HepG2 (cell line): ENCODE measurements around the gene HOXA5. TPM values are rescaled to one million over a fixed set of nuclear protein-coding genes. Genes with fewer than 3 reads are reported as not detected.

Experiments used
- CBFB ChIP-seq: sonication (generic); formaldehyde crosslinking; IDR thresholded peaks from 2 replicates; pipeline ENCODE4 v1.4.0; 2020; ENCODE audit warnings: missing genetic modification reagents
- CREM ChIP-seq, 2 experiments: sonication (generic) in 1 of 2; formaldehyde crosslinking in 1 of 2; IDR thresholded peaks; 2 replicates each; pipeline versions ENCODE4 v1.4.0 to v1.6.1; 2016 to 2020; ENCODE audit warnings: antibody characterized with exemption in 1 of 2, mild to moderate bottlenecking in 1 of 2, missing genetic modification reagents in 1 of 2
- EED ChIP-seq: sonication (generic); formaldehyde crosslinking; IDR thresholded peaks from 2 replicates; pipeline ENCODE4 v1.5.0; 2020; ENCODE audit warnings: mild to moderate bottlenecking, missing genetic modification reagents
- GABPA ChIP-seq, 2 experiments: IDR thresholded peaks; 2 replicates each; pipeline ENCODE4 v1.6.1; 2011 to 2016; ENCODE audit warnings: low read depth in 2 of 2, low read length in 1 of 2, missing biosample characterization in 1 of 2, missing genetic modification characterization in 1 of 2
- HHEX ChIP-seq: IDR thresholded peaks from 2 replicates; pipeline ENCODE4 v1.6.1; 2016; ENCODE audit warnings: control low read depth
- IRX3 ChIP-seq: sonication (generic); formaldehyde crosslinking; IDR thresholded peaks from 2 replicates; pipeline ENCODE4 v1.8.1; 2023; ENCODE audit warnings: mild to moderate bottlenecking, low read depth, missing genetic modification reagents, borderline replicate concordance
- MIER2 ChIP-seq: IDR thresholded peaks from 2 replicates; pipeline ENCODE4 v1.6.1; 2016; ENCODE audit warnings: missing biosample characterization, missing genetic modification reagents
- NFYB ChIP-seq: sonication (generic); formaldehyde crosslinking; IDR thresholded peaks from 2 replicates; pipeline ENCODE4 v1.4.0; 2020; ENCODE audit warnings: missing genetic modification reagents
- PTBP1 ChIP-seq: fragments of 200-400 bp; formaldehyde crosslinking; IDR thresholded peaks from 2 replicates; pipeline ENCODE4 v1.6.1; 2018; ENCODE audit warnings: low read length, low read depth; ENCODE audit not compliant: poor library complexity, severe bottlenecking
- RBM22 ChIP-seq: fragments of 200-400 bp; formaldehyde crosslinking; optimal IDR thresholded peaks from 2 replicates; pipeline ENCODE3; 2017; ENCODE audit warnings: mild to moderate bottlenecking, low read length, moderate library complexity
- RFX3 ChIP-seq: IDR thresholded peaks from 2 replicates; pipeline ENCODE4 v1.6.1; 2016; ENCODE audit warnings: missing biosample characterization, missing genetic modification reagents
- RFXANK ChIP-seq: IDR thresholded peaks from 2 replicates; pipeline ENCODE4 v1.6.1; 2016
- RNF2 ChIP-seq: fragments of 450-650 bp; conservative IDR thresholded peaks from 2 replicates; pipeline ENCODE4 v1.6.1; 2016; ENCODE audit warnings: low read depth
- RXRB ChIP-seq: IDR thresholded peaks from 2 replicates; pipeline ENCODE4 v1.6.1; 2016; ENCODE audit warnings: borderline replicate concordance, missing genetic modification reagents, missing compliant biosample characterization
- SP4 ChIP-seq: sonication (generic); formaldehyde crosslinking; IDR thresholded peaks from 2 replicates; pipeline ENCODE4 v1.8.1; 2023; ENCODE audit warnings: mild to moderate bottlenecking, missing genetic modification reagents
- SRF ChIP-seq: IDR thresholded peaks from 2 replicates; pipeline ENCODE4 v1.6.1; 2011; ENCODE audit warnings: mild to moderate bottlenecking, low read depth, low read length, moderate library complexity
- SRY ChIP-seq: sonication (generic); formaldehyde crosslinking; IDR thresholded peaks from 2 replicates; pipeline ENCODE4 v1.8.0; 2022; ENCODE audit warnings: mild to moderate bottlenecking, missing genetic modification reagents
- TAF1 ChIP-seq: sonication (generic); formaldehyde crosslinking; IDR thresholded peaks from 2 replicates; pipeline ENCODE4 v1.4.0; 2020; ENCODE audit warnings: missing genetic modification reagents
- TCF7L2 ChIP-seq: IDR thresholded peaks from 2 replicates; pipeline ENCODE4 v1.6.1; 2011; ENCODE audit warnings: mild to moderate bottlenecking, low read depth, low read length, moderate library complexity
- ZMYM3 ChIP-seq: sonication (generic); formaldehyde crosslinking; IDR thresholded peaks from 2 replicates; pipeline ENCODE4 v1.5.1; 2020; ENCODE audit warnings: mild to moderate bottlenecking, missing genetic modification reagents
- ZNF317 ChIP-seq: sonication (generic); formaldehyde crosslinking; IDR thresholded peaks from 2 replicates; pipeline ENCODE4 v1.5.0; 2020; ENCODE audit warnings: mild to moderate bottlenecking, missing genetic modification reagents
- ZNF331 ChIP-seq: sonication (generic); formaldehyde crosslinking; IDR thresholded peaks from 2 replicates; pipeline ENCODE4 v1.4.0; 2020; ENCODE audit warnings: missing genetic modification reagents
- ZNF350 ChIP-seq: sonication (generic); formaldehyde crosslinking; IDR thresholded peaks from 2 replicates; pipeline ENCODE4 v1.4.0; 2020; ENCODE audit warnings: mild to moderate bottlenecking, low read depth, missing genetic modification reagents, borderline replicate concordance
- polyA plus RNA-seq, 8 experiments: library from polyadenylated mRNA; depleted of rRNA in 3 of 8; stranded (reverse) in 7 of 8; unstranded in 1 of 8; fragments of >200 nt; fragmentation: Illumina TruSeq in 4 of 8; extraction: Trizol in 4 of 8; gene quantifications; 2 replicates each; pipeline versions ENCODE4 v1.2.1 to v1.2.3, GENCODE V29; 2011 to 2016; ENCODE audit warnings: low read depth in 4 of 8, missing spikeins in 1 of 8, mixed read lengths in 1 of 8; ENCODE audit not compliant: insufficient read depth in 1 of 8
- total RNA-seq, 5 experiments: library from RNA; depleted of rRNA; stranded (reverse); fragments of >200 nt; fragmentation: Illumina TruSeq; extraction: Trizol; gene quantifications; 2 replicates each; pipeline ENCODE4 v1.2.3, GENCODE V29; 2016; ENCODE audit warnings: low read depth in 1 of 5
- TF ChIP-seq, protein P1 (sequence below): sonication (generic); formaldehyde crosslinking; IDR thresholded peaks from 2 replicates; pipeline ENCODE4 v1.5.1; 2020; ENCODE audit warnings: mild to moderate bottlenecking, missing genetic modification reagents
- TF ChIP-seq, protein P2 (sequence below): sonication (generic); formaldehyde crosslinking; IDR thresholded peaks from 2 replicates; pipeline ENCODE4 v1.8.0; 2022; ENCODE audit warnings: mild to moderate bottlenecking, missing genetic modification reagents, moderate library complexity
- TF ChIP-seq, protein P3 (sequence below): sonication (generic); formaldehyde crosslinking; conservative IDR thresholded peaks from 2 replicates; pipeline ENCODE4 v1.8.1; 2023; ENCODE audit warnings: missing genetic modification reagents

HOXA5 gene
- total and polyA plus RNA-seq, 2 of the 13 experiments (the other 11 are each of a cell fraction or from before 2014, with no cell fraction given), result 3.2 to 3.6 TPM

DNA sequence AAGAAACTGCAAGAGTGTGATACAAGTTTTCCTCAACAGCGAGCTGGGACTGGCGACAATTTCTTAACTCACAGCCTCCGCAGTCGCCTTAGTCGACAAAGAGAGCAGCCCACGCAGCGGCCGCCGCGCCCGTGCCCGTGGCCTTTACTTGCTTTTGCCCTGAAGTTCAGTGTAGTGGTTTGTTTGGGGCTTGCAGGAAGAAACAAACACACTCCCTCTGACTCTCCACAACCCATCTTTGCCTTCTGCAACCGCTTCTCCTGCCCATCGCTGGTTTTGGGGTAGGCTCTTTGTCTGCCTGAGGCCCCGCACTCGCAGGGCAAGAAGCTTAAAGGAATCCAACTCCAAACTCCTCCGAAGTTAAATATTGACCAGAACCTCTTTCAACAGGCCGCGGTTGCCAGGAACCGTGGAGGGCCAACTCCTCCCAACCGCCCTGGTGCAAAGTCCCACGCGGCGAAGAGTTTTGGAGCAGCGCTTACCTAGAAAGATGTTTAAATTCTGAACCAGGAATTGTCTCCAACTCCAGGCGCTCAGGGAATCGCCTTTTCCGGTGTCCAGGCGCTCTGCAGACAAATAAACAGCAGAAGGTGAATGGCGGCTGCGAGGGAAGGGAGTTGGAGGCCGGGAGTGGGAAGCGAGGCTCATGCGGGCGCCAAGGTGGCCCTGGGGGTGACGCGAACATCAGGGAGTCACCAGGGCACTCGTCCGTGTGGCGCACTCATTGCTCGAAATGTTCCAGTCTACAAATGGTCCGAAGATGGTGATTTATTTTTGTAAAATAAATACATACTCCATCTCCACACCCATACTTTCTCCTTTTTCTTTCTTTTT lies 21.2 kb downstream of the HOXA5 start (continued):
- TF ChIP-seq, protein P1, sequence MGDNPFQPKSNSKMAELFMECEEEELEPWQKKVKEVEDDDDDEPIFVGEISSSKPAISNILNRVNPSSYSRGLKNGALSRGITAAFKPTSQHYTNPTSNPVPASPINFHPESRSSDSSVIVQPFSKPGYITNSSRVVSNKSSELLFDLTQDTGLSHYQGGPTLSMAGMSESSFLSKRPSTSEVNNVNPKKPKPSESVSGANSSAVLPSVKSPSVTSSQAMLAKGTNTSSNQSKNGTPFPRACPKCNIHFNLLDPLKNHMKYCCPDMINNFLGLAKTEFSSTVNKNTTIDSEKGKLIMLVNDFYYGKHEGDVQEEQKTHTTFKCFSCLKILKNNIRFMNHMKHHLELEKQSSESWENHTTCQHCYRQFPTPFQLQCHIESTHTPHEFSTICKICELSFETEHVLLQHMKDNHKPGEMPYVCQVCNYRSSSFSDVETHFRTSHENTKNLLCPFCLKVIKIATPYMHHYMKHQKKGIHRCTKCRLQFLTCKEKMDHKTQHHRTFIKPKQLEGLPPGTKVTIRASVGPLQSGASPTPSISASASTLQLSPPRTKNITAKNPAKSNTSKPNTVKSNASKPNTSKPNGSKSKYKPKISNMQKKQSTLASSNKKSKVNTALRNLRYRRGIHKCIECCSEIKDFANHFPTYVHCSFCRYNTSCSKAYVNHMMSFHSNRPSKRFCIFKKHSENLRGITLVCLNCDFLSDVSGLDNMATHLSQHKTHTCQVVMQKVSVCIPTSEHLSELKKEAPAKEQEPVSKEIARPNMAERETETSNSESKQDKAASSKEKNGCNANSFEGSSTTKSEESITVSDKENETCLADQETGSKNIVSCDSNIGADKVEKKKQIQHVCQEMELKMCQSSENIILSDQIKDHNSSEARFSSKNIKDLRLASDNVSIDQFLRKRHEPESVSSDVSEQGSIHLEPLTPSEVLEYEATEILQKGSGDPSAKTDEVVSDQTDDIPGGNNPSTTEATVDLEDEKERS (CRISPR knock-in tag), result no peak
- peak; percentile 88 for TF ChIP-seq TAF1 (CRISPR knock-in tag)
- TF ChIP-seq PTBP1, result no peak
- TF ChIP-seq RFX3 (CRISPR knock-in tag), result peak; percentile 56
- peak; percentile 66 for TF ChIP-seq ZNF331
- 0 out of 2 replicates have a peak, but pooled peaks have one; percentile 63 for TF ChIP-seq ZNF317 (CRISPR knock-in tag)
- TF ChIP-seq RFXANK, result 0 out of 2 replicates have a peak, but pooled peaks have one; percentile 28
- TF ChIP-seq IRX3 (CRISPR knock-in tag), result no peak; the same call in 1 of the 2 replicates
- TF ChIP-seq SP4 (CRISPR knock-in tag), result no peak
- TF ChIP-seq GABPA (IDR thresholded peaks at IDR 0.05; ENCODE audit: low read depth, low read length), result no peak
- TF ChIP-seq GABPA (CRISPR knock-in tag; IDR thresholded peaks at IDR 0.05; ENCODE audit: low read depth), result peak; percentile 69
- no peak for TF ChIP-seq NFYB (CRISPR knock-in tag)
- no peak for TF ChIP-seq TCF7L2
- TF ChIP-seq SRY, result peak; percentile 61; the same call in 1 of the 2 replicates
- TF ChIP-seq ZNF350 (CRISPR knock-in tag), result 0 out of 2 replicates have a peak, but pooled peaks have one; percentile 68
- 0 out of 2 replicates have a peak, but pooled peaks have one; percentile 37 for TF ChIP-seq MIER2 (CRISPR knock-in tag)
- TF ChIP-seq ZMYM3 (CRISPR knock-in tag), result no peak
- no peak for TF ChIP-seq HHEX (CRISPR knock-in tag)
- no peak for TF ChIP-seq EED (CRISPR knock-in tag)
- TF ChIP-seq RXRB (CRISPR knock-in tag), result peak; percentile 58; the same call in 1 of the 2 replicates
- TF ChIP-seq CBFB (CRISPR knock-in tag), result no peak
- TF ChIP-seq, protein P2, sequence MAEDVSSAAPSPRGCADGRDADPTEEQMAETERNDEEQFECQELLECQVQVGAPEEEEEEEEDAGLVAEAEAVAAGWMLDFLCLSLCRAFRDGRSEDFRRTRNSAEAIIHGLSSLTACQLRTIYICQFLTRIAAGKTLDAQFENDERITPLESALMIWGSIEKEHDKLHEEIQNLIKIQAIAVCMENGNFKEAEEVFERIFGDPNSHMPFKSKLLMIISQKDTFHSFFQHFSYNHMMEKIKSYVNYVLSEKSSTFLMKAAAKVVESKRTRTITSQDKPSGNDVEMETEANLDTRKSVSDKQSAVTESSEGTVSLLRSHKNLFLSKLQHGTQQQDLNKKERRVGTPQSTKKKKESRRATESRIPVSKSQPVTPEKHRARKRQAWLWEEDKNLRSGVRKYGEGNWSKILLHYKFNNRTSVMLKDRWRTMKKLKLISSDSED (CRISPR knock-in tag), result no peak
- no peak for TF ChIP-seq RNF2
- TF ChIP-seq, protein P3, sequence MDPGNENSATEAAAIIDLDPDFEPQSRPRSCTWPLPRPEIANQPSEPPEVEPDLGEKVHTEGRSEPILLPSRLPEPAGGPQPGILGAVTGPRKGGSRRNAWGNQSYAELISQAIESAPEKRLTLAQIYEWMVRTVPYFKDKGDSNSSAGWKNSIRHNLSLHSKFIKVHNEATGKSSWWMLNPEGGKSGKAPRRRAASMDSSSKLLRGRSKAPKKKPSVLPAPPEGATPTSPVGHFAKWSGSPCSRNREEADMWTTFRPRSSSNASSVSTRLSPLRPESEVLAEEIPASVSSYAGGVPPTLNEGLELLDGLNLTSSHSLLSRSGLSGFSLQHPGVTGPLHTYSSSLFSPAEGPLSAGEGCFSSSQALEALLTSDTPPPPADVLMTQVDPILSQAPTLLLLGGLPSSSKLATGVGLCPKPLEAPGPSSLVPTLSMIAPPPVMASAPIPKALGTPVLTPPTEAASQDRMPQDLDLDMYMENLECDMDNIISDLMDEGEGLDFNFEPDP, result no peak
- 0 out of 2 replicates have a peak, but pooled peaks have one; percentile 1 for TF ChIP-seq SRF
- peak; percentile 73 for TF ChIP-seq CREM (IDR thresholded peaks at IDR 0.05)
- TF ChIP-seq CREM (CRISPR knock-in tag; IDR thresholded peaks at IDR 0.05), result no peak
- TF ChIP-seq RBM22, result no peak
